Activated CD8-positive, alpha-beta memory T cell treated with anti-CD3 and anti-CD28 coated beads for 4 hours (primary cell): ENCODE data around the gene NR4A1.

Experiments used
- DNase-seq, 2 donors: peaks; one replicate each; pipeline ENCODE4 v3.0.0-alpha.2; 2020; ENCODE audit warnings: low read depth in 2 of 2

The NR4A1 gene

GRCh38 chr12:52058631-52059361, 7.6 kb downstream of the NR4A1 start:
- DNase-seq = no peak

GRCh38 chr12:52059582-52060497, 8.6 kb downstream of the NR4A1 start:
- no peak for DNase-seq

GRCh38 chr12:52060498-52061177, 9.4 kb downstream of the NR4A1 start:
- DNase-seq = no peak

- no peak for DNase-seq
Measured at GRCh38 chr12:52061470-52062166, 10.4 kb downstream of the NR4A1 start.

GRCh38 chr12:52062167-52063081, 11.2 kb downstream of the NR4A1 start:
- no peak for DNase-seq

GRCh38 chr12:52063082-52063924, 12.1 kb downstream of the NR4A1 start:
- DNase-seq = no peak

GRCh38 chr12:52063981-52064649, 12.9 kb downstream of the NR4A1 start:
- no peak for DNase-seq

- no peak for DNase-seq
Measured at GRCh38 chr12:52066346-52067080, 15.3 kb downstream of the NR4A1 start.

- DNase-seq = no peak
Measured at GRCh38 chr12:52067081-52067374, 15.8 kb downstream of the NR4A1 start.

- peak; percentile 67 to 80 for DNase-seq
Measured at GRCh38 chr12:52069327-52070184, 18.3 kb downstream of the NR4A1 start, which contains the start of gene ATG101. Gene ATG101, plus strand, starts transcription at chr12:52069978. Its CDS starts 3,673 bp downstream, at chr12:52073651.

- DNase-seq = no peak
Measured at GRCh38 chr12:52070185-52070925, 19.1 kb downstream of the NR4A1 start.

- DNase-seq = no peak
Measured at GRCh38 chr12:52073531-52074381, 22.5 kb downstream of the NR4A1 start.

- no peak for DNase-seq
Measured at GRCh38 chr12:52074971-52075724, 23.9 kb downstream of the NR4A1 start.

- DNase-seq = no peak
Measured at GRCh38 chr12:52076811-52077210, 25.6 kb downstream of the NR4A1 start.

- DNase-seq = no peak
Measured at GRCh38 chr12:52078276-52078675, 27.0 kb downstream of the NR4A1 start.
